Naive thymus-derived CD8-positive, alpha-beta T cell (primary cell): ENCODE measurements around the gene ZFHX3. TPM values are rescaled to one million over a fixed set of nuclear protein-coding genes. Genes with fewer than 3 reads are reported as not detected.

Experiments used
- ATAC-seq, 2 donors: fragments of 150-1000 bp; cut with Tn5 transposase in 1 of 2; sonication (Bioruptor Pico), chemical (Tn5 transposase) in 1 of 2; 1 replicate in 1 of 2; 2 replicates in 1 of 2; pipeline ENCODE4 v1.10.0; 2021; ENCODE audit warnings: mild to moderate bottlenecking in 2 of 2, moderate library complexity in 2 of 2
- POLR2A ChIA-PET: fragments of 350-600 bp; sonication (Branson Sonifier 250); formaldehyde crosslinking; loops from one replicate; lab custom pipeline; 2021; ENCODE audit warnings: antibody characterized with exemption; lab: Charles Lee
- DNase-seq, 10 donors: peaks; one replicate each; pipeline versions ENCODE4 v3.0.0 to v3.0.0-alpha.2; 2020 to 2022
- H3K27ac Mint-ChIP-seq, 10 donors: one replicate each; pipeline ENCODE4 v1.8.0; 2020 to 2022; ENCODE audit warnings: mild to moderate bottlenecking in 10 of 10, mixed read lengths in 10 of 10, moderate library complexity in 4 of 10, inconsistent platforms in 1 of 10
- H3K27me3 Mint-ChIP-seq, 5 donors: one replicate each; pipeline ENCODE4 v1.8.0; 2021 to 2022; ENCODE audit warnings: mixed read lengths in 5 of 5
- H3K36me3 Mint-ChIP-seq, 3 donors: one replicate each; pipeline ENCODE4 v1.8.0; 2020 to 2022; ENCODE audit warnings: mixed read lengths in 3 of 3, mild to moderate bottlenecking in 2 of 3, inconsistent platforms in 1 of 3
- H3K4me1 Mint-ChIP-seq, 4 donors: one replicate each; pipeline ENCODE4 v1.8.0; 2021 to 2022; ENCODE audit warnings: mixed read lengths in 4 of 4
- H3K4me3 Mint-ChIP-seq, 10 donors: one replicate each; pipeline ENCODE4 v1.8.0; 2020 to 2022; ENCODE audit warnings: mild to moderate bottlenecking in 10 of 10, mixed read lengths in 10 of 10, moderate library complexity in 6 of 10, inconsistent platforms in 1 of 10
- H3K9me3 Mint-ChIP-seq, 9 donors: one replicate each; pipeline ENCODE4 v1.8.0; 2020 to 2022; ENCODE audit warnings: mixed read lengths in 9 of 9, mild to moderate bottlenecking in 3 of 9, inconsistent platforms in 1 of 9, moderate library complexity in 1 of 9
- polyA plus RNA-seq, 3 donors: library from polyadenylated mRNA; unstranded; fragments of 300-500 nt; fragmentation: Illumina TruSeq; gene quantifications; one replicate each; pipeline ENCODE4 v1.2.3, GENCODE V29; 2021
- total RNA-seq, 8 experiments: library from RNA in 2 of 8; stranded (reverse) in 2 of 8; gene quantifications; one replicate each; pipeline ENCODE4 v1.2.3 and lab custom pipeline; 2021 to 2026

The ZFHX3 gene
- total and polyA plus RNA-seq, 5 experiments from 2014 or later, result 0.05 to 0.38 (median 0.34) TPM; not detected in 2

DNA sequence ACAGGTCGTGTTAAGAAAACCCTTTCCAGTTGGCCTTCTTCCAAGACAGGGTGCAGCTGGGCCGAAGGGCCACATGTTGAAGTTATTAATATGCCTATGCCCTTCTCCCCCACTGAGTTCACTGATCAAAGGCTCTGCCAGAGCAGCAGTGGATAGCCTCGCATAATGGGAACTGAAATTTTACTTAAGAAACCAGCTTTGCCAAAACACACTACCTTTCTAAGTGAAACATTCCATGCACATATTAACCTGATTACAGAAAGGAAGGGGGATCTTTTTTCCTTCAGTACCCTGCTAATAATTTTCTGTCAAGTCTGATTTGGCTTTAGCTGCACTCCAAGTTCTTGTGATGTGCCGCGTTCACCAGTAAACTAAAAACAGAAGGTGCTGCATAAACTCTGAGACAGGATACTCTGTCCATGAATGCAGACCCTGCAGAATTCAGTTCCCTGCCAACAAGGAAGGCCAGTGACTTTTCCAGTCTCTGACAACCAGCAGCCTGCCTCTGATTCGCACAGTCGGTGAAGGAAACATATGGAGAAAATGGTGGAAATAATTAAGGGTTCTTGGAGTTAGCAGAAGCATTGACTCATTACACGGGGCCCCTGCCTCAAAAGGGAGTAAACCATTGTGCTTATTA lies 283.8 kb downstream of the ZFHX3 start:
- H3K36me3 Mint-ChIP-seq, result peaks cover 0 to 6% (median 5%) of the 10 kb centered on the region in 3 donors
- peaks cover 3 to 7% (median 4%) of the 10 kb centered on the region in 4 donors for H3K4me1 Mint-ChIP-seq
- H3K27ac Mint-ChIP-seq, result no peak overlapping the region
- peaks cover 0 to 4% (median 0%) of the 10 kb centered on the region in 9 donors for H3K9me3 Mint-ChIP-seq
- POLR2A ChIA-PET, result no interaction called here
- no peak for DNase-seq
- ATAC-seq, result no peak
- no peaks in the 10 kb centered on the region for H3K27me3 Mint-ChIP-seq
- no peak overlapping the region for H3K4me3 Mint-ChIP-seq

GRCh38 chr16:72760581-72760980 lies 287.3 kb downstream of the ZFHX3 start:
- Mint-ChIP-seq H3K27me3 (no peaks in the 10 kb centered on the region), H3K4me3 (no peak overlapping the region), H3K4me1 (no peaks in the 10 kb centered on the region), H3K9me3 (peaks cover 0 to 22% (median 10%) of the 10 kb centered on the region in 9 donors), H3K36me3 (peaks cover 0 to 31% (median 16%) of the 10 kb centered on the region in 3 donors), H3K27ac (no peak overlapping the region)
- ATAC-seq, result no peak
- DNase-seq, result no peak
- POLR2A ChIA-PET, result no interaction called here

DNA sequence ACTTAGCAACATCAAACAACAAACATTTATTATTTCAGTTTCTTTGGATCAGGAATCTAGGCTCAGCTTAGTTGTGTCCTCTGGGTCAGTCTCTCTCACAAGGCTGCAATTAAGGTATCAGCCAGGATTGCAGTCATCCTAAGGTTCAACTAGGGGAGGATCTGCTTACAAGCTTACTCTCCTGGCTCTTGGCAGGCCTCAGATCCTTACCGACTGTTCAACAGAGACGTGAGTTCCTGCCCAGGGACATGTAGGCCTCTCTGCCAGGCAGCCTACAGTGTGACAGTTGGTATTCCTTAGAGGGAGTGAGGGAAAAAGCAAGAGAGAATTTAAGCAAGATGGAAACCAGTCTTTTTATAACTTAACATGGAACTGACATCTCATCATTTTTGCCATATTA lies 294.0 kb downstream of the ZFHX3 start:
- DNase-seq (no peak), ATAC-seq (no peak)
- H3K36me3 Mint-ChIP-seq, result peaks cover 0 to 25% (median 19%) of the 10 kb centered on the region in 3 donors
- no peak overlapping the region for H3K27ac Mint-ChIP-seq
- POLR2A ChIA-PET, result no interaction called here
- peaks cover 0 to 21% (median 8%) of the 10 kb centered on the region in 9 donors for H3K9me3 Mint-ChIP-seq
- no peaks in the 10 kb centered on the region for H3K4me1 Mint-ChIP-seq
- no peaks in the 10 kb centered on the region for H3K27me3 Mint-ChIP-seq
- H3K4me3 Mint-ChIP-seq, result no peak overlapping the region

DNA sequence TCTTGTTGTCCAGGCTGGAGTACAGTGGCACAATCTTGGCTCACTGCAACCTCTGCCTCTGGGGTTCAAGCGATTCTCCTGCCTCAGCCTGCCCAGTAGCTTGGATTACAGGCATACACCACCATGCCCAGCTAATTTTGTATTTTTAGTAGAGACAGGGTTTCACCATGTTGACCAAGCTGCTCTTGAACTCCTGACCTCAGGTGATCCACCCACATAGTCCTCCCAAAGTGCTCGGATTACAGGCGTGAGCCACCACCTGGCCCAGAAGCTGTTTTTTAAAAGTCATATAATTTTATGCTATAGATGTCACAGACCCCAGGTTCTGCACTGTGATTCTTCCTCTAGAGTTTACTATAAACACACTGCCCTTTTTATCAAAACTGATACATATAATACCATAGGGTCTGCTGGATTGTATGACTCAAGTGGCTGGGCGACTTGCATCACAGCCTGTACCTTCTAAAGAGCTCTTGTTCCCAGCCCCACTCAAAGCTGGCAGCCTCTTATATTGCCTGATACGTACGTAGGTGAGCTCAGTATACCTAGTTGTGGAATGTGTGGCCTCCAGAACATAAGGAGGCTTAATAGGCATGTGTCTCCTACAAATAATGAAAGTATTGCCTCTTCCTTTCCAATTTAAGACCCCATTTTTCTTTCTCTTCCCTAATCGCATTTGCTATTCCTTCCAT lies 295.8 kb downstream of the ZFHX3 start:
- no peak overlapping the region for H3K27ac Mint-ChIP-seq
- no peaks in the 10 kb centered on the region for H3K27me3 Mint-ChIP-seq
- DNase-seq, result no peak
- H3K4me3 Mint-ChIP-seq, result no peak overlapping the region
- POLR2A ChIA-PET, result no interaction called here
- H3K9me3 Mint-ChIP-seq, result peaks cover 0 to 10% (median 4%) of the 10 kb centered on the region in 9 donors
- no peak for ATAC-seq
- peaks cover 0 to 11% (median 9%) of the 10 kb centered on the region in 3 donors for H3K36me3 Mint-ChIP-seq
- no peaks in the 10 kb centered on the region for H3K4me1 Mint-ChIP-seq

DNA sequence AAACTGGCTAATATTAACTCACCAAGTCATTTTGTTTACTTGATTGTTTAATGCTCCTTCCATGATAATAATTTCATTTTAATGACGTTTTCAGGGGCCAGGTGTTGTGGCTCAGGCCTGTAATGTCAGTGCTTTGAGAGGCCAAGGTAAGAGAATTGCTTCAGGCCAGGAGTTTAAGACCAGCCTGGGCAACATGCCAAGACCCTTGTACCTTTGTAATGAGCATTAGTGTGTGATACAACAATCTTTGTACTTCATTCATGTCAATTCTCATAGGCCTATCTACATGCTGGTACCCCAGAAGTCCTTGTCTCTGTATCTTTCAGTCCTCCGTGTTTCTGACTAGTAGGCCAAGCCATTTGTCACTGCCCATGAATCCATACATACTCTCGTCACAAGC lies 296.9 kb downstream of the ZFHX3 start:
- Mint-ChIP-seq H3K27ac (no peak overlapping the region), H3K4me3 (no peak overlapping the region), H3K9me3 (peaks cover 0 to 5% (median 2%) of the 10 kb centered on the region in 9 donors), H3K4me1 (no peaks in the 10 kb centered on the region), H3K36me3 (peaks cover 0 to 9% (median 2%) of the 10 kb centered on the region in 3 donors), H3K27me3 (no peaks in the 10 kb centered on the region)
- POLR2A ChIA-PET, result no interaction called here
- DNase-seq (no peak), ATAC-seq (no peak)

DNA sequence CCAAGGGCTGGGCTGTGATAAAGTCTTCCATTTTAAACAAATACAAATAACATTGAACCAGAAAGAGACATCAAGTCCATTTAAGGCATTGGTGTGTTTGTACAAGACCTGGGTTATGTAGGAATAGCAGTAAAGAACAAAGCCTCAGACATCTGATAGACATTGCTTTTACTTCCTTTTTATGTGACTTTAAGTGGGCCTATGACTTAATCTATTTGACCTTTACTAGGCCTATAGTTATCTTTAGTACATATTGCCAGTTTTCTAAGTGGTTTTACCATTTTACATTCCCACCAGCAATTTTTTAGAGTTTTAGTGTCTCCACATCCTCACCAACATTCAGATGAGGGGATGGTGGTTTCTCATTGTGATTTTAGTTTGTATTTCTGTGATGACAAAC lies 298.8 kb downstream of the ZFHX3 start:
- POLR2A ChIA-PET, result no interaction called here
- Mint-ChIP-seq H3K27ac (no peak overlapping the region), H3K36me3 (peaks cover 0 to 5% (median 2%) of the 10 kb centered on the region in 3 donors), H3K4me3 (no peak overlapping the region), H3K9me3 (no peaks in the 10 kb centered on the region), H3K27me3 (no peaks in the 10 kb centered on the region), H3K4me1 (peaks cover 0 to 2% (median 0%) of the 10 kb centered on the region in 4 donors)
- DNase-seq (no peak), ATAC-seq (no peak)

GRCh38 chr16:72744076-72744793 lies 303.7 kb downstream of the ZFHX3 start:
- Mint-ChIP-seq H3K27me3 (no peaks in the 10 kb centered on the region), H3K4me3 (no peak overlapping the region), H3K36me3 (peaks cover 0 to 5% (median 0%) of the 10 kb centered on the region in 3 donors), H3K9me3 (no peaks in the 10 kb centered on the region), H3K4me1 (peaks cover 0 to 2% (median 0%) of the 10 kb centered on the region in 4 donors), H3K27ac (no peak overlapping the region)
- POLR2A ChIA-PET, result no interaction called here
- ATAC-seq, result no peak
- DNase-seq, result no peak

DNA sequence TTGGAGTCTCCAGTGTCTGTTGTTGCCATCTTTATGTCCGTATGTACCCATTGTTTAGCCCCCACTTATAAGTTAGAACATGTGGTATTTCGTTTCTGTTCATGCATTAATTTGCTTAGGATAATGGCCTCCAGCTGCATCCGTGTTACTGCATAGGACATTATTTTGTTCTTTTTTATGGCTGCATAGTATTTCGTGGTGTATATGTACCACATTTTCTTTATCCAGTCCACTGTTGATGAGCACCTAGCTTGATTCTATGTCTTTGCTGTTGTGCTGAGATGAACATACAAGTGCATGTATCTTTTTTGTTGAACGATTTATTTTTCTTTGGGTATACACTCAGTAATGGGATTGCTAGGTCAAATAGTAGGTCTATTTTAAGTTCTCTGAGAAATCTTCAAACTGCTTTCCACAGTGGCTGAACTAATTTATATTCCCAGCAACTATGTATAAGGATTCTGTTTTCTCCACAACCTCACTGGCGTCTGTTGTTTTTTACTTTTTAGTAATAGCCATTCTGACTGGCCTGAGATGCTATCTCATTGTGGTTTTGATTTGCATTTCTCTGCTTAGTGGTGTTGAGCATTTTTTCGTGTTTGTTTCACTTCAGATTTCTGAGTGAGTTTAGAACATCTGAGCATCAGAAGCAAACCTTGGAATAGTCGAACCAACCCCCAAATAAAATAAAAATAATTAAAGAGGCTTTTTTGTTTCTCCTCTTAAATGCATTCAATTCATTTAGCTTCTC lies 304.7 kb downstream of the ZFHX3 start:
- Mint-ChIP-seq H3K36me3 (peaks cover 0 to 5% (median 0%) of the 10 kb centered on the region in 3 donors), H3K27me3 (no peaks in the 10 kb centered on the region), H3K4me1 (peaks cover 0 to 2% (median 0%) of the 10 kb centered on the region in 4 donors), H3K9me3 (no peaks in the 10 kb centered on the region), H3K27ac (no peak overlapping the region), H3K4me3 (no peak overlapping the region)
- DNase-seq (no peak), ATAC-seq (no peak)
- POLR2A ChIA-PET, result no interaction called here

DNA sequence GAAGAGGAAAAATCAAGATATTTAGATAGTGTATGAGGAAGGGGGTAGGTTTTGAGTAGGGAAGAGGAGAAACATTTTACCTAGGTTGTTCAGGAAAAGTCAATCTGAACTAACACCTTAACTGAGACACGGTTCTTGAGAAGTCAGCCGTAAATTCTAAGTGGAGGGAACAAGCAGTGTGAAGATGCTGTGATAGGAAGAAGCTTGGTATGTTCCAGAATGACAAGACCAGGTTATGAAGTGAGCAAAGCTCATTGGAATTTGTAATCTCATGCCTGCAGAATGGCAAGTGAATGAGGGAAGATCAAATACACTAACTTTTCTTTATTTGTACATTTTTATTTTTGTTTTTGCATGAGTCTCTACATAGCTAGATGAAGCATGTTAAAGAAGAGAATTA lies 307.6 kb downstream of the ZFHX3 start:
- Mint-ChIP-seq H3K4me1 (peaks cover 0 to 2% (median 0%) of the 10 kb centered on the region in 4 donors), H3K27ac (no peak overlapping the region), H3K27me3 (no peaks in the 10 kb centered on the region), H3K36me3 (peaks cover 0 to 4% (median under 1%) of the 10 kb centered on the region in 3 donors), H3K9me3 (peaks cover 0 to 4% (median 2%) of the 10 kb centered on the region in 9 donors), H3K4me3 (no peak overlapping the region)
- POLR2A ChIA-PET, result no interaction called here
- DNase-seq (no peak), ATAC-seq (no peak)

DNA sequence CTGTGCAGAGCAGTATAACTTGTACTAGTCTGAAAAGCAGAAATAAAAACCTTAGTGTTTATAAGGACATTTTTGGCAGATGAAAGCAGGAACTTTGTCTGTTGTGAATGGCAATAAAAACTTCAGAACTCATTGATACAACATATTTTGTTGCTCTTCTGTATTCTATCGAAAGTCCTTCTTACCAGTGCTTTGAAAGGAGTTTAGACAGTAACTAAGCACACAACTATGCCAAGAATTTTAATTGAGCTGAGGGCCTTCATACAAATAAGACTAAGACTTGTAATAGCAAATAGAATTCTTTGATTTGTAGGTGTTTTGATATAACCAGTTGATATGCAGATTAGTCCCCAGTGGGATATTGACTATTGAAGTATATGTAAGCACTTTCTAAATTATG lies 308.4 kb downstream of the ZFHX3 start:
- POLR2A ChIA-PET, result no interaction called here
- DNase-seq (no peak), ATAC-seq (no peak)
- Mint-ChIP-seq H3K4me1 (peaks cover 0 to 2% (median 0%) of the 10 kb centered on the region in 4 donors), H3K4me3 (no peak overlapping the region), H3K27ac (no peak overlapping the region), H3K36me3 (peaks cover 0 to 8% (median 7%) of the 10 kb centered on the region in 3 donors), H3K27me3 (no peaks in the 10 kb centered on the region), H3K9me3 (peaks cover 0 to 12% (median 8%) of the 10 kb centered on the region in 9 donors)

GRCh38 chr16:72736074-72736473 lies 311.9 kb downstream of the ZFHX3 start:
- POLR2A ChIA-PET, result no interaction called here
- H3K27me3 Mint-ChIP-seq, result peaks cover 0 to 8% (median 0%) of the 10 kb centered on the region in 5 donors
- no peak overlapping the region for H3K4me3 Mint-ChIP-seq

More at GRCh38 chr16:72736074-72736473, 311.9 kb downstream of the ZFHX3 start:
- Mint-ChIP-seq H3K27ac (no peak overlapping the region), H3K36me3 (peaks cover 2 to 23% (median 13%) of the 10 kb centered on the region in 3 donors), H3K9me3 (peaks cover 8 to 39% (median 23%) of the 10 kb centered on the region in 9 donors), H3K4me1 (peaks cover 0 to 2% (median 0%) of the 10 kb centered on the region in 4 donors)
- no peak for DNase-seq
- ATAC-seq, result no peak
